ENCODE data around the gene ALOX15.
"Not testable (repeated sequence)": the region's sequence is repeated elsewhere in the genome, so short reads cannot be mapped to it uniquely, and the experiment has no call there.

Gene ALOX15

GRCh38 chr17:4610162-4610561 lies 31.3 kb downstream of the ALOX15 start:
- no peaks in the 10 kb centered on the region for H3K36me3 ChIP-seq (ENCODE audit: control insufficient read depth in 4 of 4, insufficient read depth in 4 of 4, low read length in 3 of 4)
- H3K27me3 ChIP-seq (replicated peaks in 2 of 5; ENCODE audit: control insufficient read depth in 4 of 5, insufficient read depth in 5 of 5, low read length in 4 of 5): no peaks in the 10 kb centered on the region
- no peak overlapping the region for H3K27ac ChIP-seq (ENCODE audit: insufficient read depth in 1 of 2, low read depth in 1 of 2, low read length in 2 of 2, poor library complexity in 1 of 2, severe bottlenecking in 2 of 2)
- peaks cover 0 to 17% (median 15%) of the 10 kb centered on the region in 4 experiments for H3K4me1 ChIP-seq (ENCODE audit: control extremely low read depth in 1 of 4, control insufficient read depth in 4 of 4, insufficient read depth in 4 of 4, low read length in 3 of 4)
- 94% methylated on average over 3 of the region's 5 CpGs for WGBS (ENCODE audit: insufficient coverage)
- ChIA-PET CTCF (interaction anchor here (0.6 to 4.0 kb wide), 5 partner anchors 14 to 180 kb away, joined by 3 to 16 read pairs (median 4); no protein-coding TSS in a partner anchor), POLR2A (no interaction called here)
- H3K9me3 ChIP-seq (ENCODE audit: control extremely low read depth in 1 of 5, control insufficient read depth in 4 of 5, insufficient read depth in 2 of 5, low read depth in 1 of 5, low read length in 4 of 5): no peaks in the 10 kb centered on the region
- H3K4me3 ChIP-seq (ENCODE audit: control insufficient read depth in 1 of 7, extremely low read depth in 1 of 7, insufficient read depth in 4 of 7, low read depth in 2 of 7, low read length in 6 of 7): no peak overlapping the region
- DNase-seq: no peak

DNA sequence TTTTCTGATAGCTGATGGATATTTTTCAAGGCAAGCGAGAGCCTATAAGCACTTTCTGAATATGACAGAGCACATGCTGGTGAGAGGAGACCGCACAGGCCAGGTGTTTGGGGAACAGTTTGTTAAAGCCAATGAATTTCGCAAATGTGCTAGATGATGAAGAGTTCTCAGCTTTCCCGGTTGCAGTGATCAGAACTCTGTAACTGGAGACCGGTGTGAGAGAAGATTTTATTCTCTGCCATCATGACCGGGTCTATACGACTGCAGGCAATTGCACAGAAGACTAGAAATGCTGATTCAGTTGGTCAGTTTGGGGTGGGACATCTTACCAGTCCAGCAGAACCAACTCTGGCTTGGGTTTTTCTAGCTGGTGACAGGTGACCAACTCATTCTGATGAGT lies 31.7 kb downstream of the ALOX15 start:
- ChIA-PET CTCF (interaction anchor here (1.1 to 4.0 kb wide), 4 partner anchors 15 to 42 kb away, joined by 3 to 16 read pairs (median 4); no protein-coding TSS in a partner anchor), POLR2A (no interaction called here)
- DNase-seq: no peak
- no peak overlapping the region for H3K4me3 ChIP-seq (ENCODE audit: control insufficient read depth in 1 of 7, extremely low read depth in 1 of 7, insufficient read depth in 4 of 7, low read depth in 2 of 7, low read length in 6 of 7)
- H3K27me3 ChIP-seq (replicated peaks in 2 of 5; ENCODE audit: control insufficient read depth in 4 of 5, insufficient read depth in 5 of 5, low read length in 4 of 5): no peaks in the 10 kb centered on the region
- no peak overlapping the region for H3K27ac ChIP-seq (ENCODE audit: insufficient read depth in 1 of 2, low read depth in 1 of 2, low read length in 2 of 2, poor library complexity in 1 of 2, severe bottlenecking in 2 of 2)
- no peaks in the 10 kb centered on the region for H3K9me3 ChIP-seq (ENCODE audit: control extremely low read depth in 1 of 5, control insufficient read depth in 4 of 5, insufficient read depth in 2 of 5, low read depth in 1 of 5, low read length in 4 of 5)
- WGBS (ENCODE audit: insufficient coverage): 98% methylated on average over 7 of the region's 7 CpGs
- no peaks in the 10 kb centered on the region for H3K36me3 ChIP-seq (ENCODE audit: control insufficient read depth in 4 of 4, insufficient read depth in 4 of 4, low read length in 3 of 4)
- peaks cover 0 to 17% (median 15%) of the 10 kb centered on the region in 4 experiments for H3K4me1 ChIP-seq (ENCODE audit: control extremely low read depth in 1 of 4, control insufficient read depth in 4 of 4, insufficient read depth in 4 of 4, low read length in 3 of 4)

DNA sequence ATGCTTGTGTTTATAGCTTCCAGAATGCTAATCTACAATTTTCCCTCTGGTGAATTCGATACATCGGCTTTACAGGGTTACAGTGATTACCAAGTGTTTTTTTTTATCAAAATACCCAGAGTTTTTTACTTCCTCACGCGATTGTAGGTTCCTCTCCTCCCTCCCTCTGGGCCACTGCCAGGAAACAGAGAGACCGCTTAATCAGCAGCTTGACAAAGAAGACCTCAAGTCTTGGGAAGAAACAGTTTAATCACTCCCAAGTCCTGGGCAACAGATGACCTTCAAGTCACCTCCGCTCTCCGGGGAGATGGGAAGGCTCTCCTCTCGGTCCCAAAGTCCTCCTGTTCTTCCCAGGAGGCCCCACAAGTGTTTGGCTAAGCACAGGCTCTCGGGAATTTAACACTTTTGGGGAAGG lies 33.7 kb downstream of the ALOX15 start:
- H3K4me3 ChIP-seq (ENCODE audit: control insufficient read depth in 1 of 7, extremely low read depth in 1 of 7, insufficient read depth in 4 of 7, low read depth in 2 of 7, low read length in 6 of 7): peak overlapping the region in 2 of 7 experiments; percentile 8 to 13
- H3K9me3 ChIP-seq (ENCODE audit: control extremely low read depth in 1 of 5, control insufficient read depth in 4 of 5, insufficient read depth in 2 of 5, low read depth in 1 of 5, low read length in 4 of 5): no peaks in the 10 kb centered on the region
- ChIA-PET POLR2A (interaction anchor here (0.8 kb wide), 1 partner anchor 21 kb away, joined by 4 read pairs; no protein-coding TSS in a partner anchor), CTCF (interaction anchor here (0.6 to 4.0 kb wide), 9 partner anchors 9 to 41 kb away, joined by 3 to 16 read pairs (median 3); no protein-coding TSS in a partner anchor)
- peak; percentile 90 to 93 (median 92) for DNase-seq
- WGBS (ENCODE audit: insufficient coverage): 0% methylated on average over 4 of the region's 9 CpGs
- H3K27me3 ChIP-seq (replicated peaks in 2 of 5; ENCODE audit: control insufficient read depth in 4 of 5, insufficient read depth in 5 of 5, low read length in 4 of 5): no peaks in the 10 kb centered on the region
- H3K27ac ChIP-seq (ENCODE audit: insufficient read depth in 1 of 2, low read depth in 1 of 2, low read length in 2 of 2, poor library complexity in 1 of 2, severe bottlenecking in 2 of 2): no peak overlapping the region
- peaks cover 0 to 17% (median 15%) of the 10 kb centered on the region in 4 experiments for H3K4me1 ChIP-seq (ENCODE audit: control extremely low read depth in 1 of 4, control insufficient read depth in 4 of 4, insufficient read depth in 4 of 4, low read length in 3 of 4)
- no peaks in the 10 kb centered on the region for H3K36me3 ChIP-seq (ENCODE audit: control insufficient read depth in 4 of 4, insufficient read depth in 4 of 4, low read length in 3 of 4)

DNA sequence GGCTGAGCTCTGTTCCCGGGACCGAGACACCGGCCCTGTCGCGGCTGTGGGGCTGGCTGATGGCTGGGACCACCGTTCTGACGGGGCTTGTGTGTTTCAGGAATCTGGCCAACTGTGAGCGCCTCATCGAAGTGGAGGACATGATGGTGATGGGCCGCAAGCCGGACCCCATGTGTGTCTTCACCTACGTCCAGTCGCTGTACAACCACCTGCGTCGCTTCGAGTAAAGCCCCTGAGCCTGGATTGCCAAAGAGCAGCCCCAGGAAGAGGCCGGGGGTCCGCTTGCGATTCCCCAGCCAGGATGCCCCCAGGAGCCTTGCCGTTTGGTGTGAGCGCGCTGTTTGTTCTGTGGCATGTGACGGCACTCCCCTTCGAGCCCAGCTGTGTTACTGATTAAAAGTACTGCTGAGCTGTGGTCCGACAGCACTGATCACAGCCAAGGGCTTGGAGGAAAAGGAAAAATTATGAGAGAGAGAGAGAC lies 34.2 kb downstream of the ALOX15 start:
- no peaks in the 10 kb centered on the region for H3K9me3 ChIP-seq (ENCODE audit: control extremely low read depth in 1 of 5, control insufficient read depth in 4 of 5, insufficient read depth in 2 of 5, low read depth in 1 of 5, low read length in 4 of 5)
- CTCF ChIA-PET: interaction anchor here (0.6 to 4.0 kb wide), 9 partner anchors 8 to 41 kb away, joined by 3 to 16 read pairs (median 3); no protein-coding TSS in a partner anchor
- no peaks in the 10 kb centered on the region for H3K27me3 ChIP-seq (replicated peaks in 2 of 5; ENCODE audit: control insufficient read depth in 4 of 5, insufficient read depth in 5 of 5, low read length in 4 of 5)
- WGBS (ENCODE audit: insufficient coverage): 73% methylated on average over 25 of the region's 25 CpGs
- DNase-seq: peak in 2 of 3 donors; percentile 62 to 74
- POLR2A ChIA-PET: interaction anchor here (0.8 kb wide), 1 partner anchor 20 kb away, joined by 4 read pairs; no protein-coding TSS in a partner anchor
- peak overlapping the region in 2 of 7 experiments; percentile 8 to 13 for H3K4me3 ChIP-seq (ENCODE audit: control insufficient read depth in 1 of 7, extremely low read depth in 1 of 7, insufficient read depth in 4 of 7, low read depth in 2 of 7, low read length in 6 of 7)
- H3K27ac ChIP-seq (ENCODE audit: insufficient read depth in 1 of 2, low read depth in 1 of 2, low read length in 2 of 2, poor library complexity in 1 of 2, severe bottlenecking in 2 of 2): no peak overlapping the region
- H3K4me1 ChIP-seq (ENCODE audit: control extremely low read depth in 1 of 4, control insufficient read depth in 4 of 4, insufficient read depth in 4 of 4, low read length in 3 of 4): peaks cover 0 to 17% (median 15%) of the 10 kb centered on the region in 4 experiments
- no peaks in the 10 kb centered on the region for H3K36me3 ChIP-seq (ENCODE audit: control insufficient read depth in 4 of 4, insufficient read depth in 4 of 4, low read length in 3 of 4)

DNA sequence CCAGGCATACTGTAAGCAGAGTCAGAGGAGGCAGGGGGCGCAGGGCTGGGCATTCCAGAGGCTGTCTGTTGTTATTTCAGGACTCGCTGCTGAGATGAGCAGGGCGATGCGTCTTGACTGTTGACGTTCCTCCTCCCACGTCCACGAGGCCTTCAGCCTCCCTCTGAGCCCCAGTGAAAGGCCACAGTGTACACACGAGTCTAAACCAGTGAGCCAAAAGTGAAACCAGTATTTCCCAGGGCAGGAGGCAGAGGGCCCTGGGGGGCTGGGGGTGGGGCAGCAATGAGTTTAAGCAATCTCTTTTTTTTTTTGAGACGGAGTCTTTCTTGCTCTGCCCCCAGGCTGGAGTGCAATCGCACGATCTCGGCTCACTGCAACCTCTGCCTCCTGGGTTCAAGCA lies 35.7 kb downstream of the ALOX15 start:
- ChIA-PET CTCF (interaction anchor here (0.7 to 1.7 kb wide), 2 partner anchors 10 to 39 kb away, joined by 3 to 6 read pairs; no protein-coding TSS in a partner anchor), POLR2A (no interaction called here)
- no peak overlapping the region for H3K27ac ChIP-seq (ENCODE audit: insufficient read depth in 1 of 2, low read depth in 1 of 2, low read length in 2 of 2, poor library complexity in 1 of 2, severe bottlenecking in 2 of 2)
- WGBS (ENCODE audit: insufficient coverage): 77% methylated on average over 8 of the region's 12 CpGs
- no peaks in the 10 kb centered on the region for H3K27me3 ChIP-seq (replicated peaks in 2 of 5; ENCODE audit: control insufficient read depth in 4 of 5, insufficient read depth in 5 of 5, low read length in 4 of 5)
- no peaks in the 10 kb centered on the region for H3K36me3 ChIP-seq (ENCODE audit: control insufficient read depth in 4 of 4, insufficient read depth in 4 of 4, low read length in 3 of 4)
- H3K4me3 ChIP-seq (ENCODE audit: control insufficient read depth in 1 of 7, extremely low read depth in 1 of 7, insufficient read depth in 4 of 7, low read depth in 2 of 7, low read length in 6 of 7): no peak overlapping the region
- DNase-seq: peak in 2 of 3 donors; percentile 21 to 36
- no peaks in the 10 kb centered on the region for H3K9me3 ChIP-seq (ENCODE audit: control extremely low read depth in 1 of 5, control insufficient read depth in 4 of 5, insufficient read depth in 2 of 5, low read depth in 1 of 5, low read length in 4 of 5)
- H3K4me1 ChIP-seq (ENCODE audit: control extremely low read depth in 1 of 4, control insufficient read depth in 4 of 4, insufficient read depth in 4 of 4, low read length in 3 of 4): peaks cover 0 to 17% (median 15%) of the 10 kb centered on the region in 4 experiments

DNA sequence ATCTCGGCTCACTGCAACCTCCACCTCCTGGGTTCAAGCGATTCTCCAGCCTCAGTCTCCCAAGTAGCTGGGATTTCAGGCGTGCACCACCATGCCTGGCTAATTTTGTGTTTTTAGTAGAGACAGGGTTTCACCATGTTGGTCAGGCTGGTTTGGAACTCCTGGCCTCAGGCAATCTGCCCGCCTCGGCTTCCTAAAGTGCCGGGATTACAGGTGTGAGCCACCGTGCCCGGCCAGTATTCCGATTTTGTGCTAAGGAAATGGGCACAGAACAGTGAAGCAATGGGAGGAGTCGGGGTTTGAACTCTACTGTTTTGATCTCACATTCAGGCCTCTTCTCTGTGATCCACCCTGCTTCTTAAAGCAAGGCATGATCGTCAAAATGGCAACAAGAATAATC lies 36.7 kb downstream of the ALOX15 start:
- 94% methylated on average over 10 of the region's 11 CpGs for whole genome bisulfite sequencing (ENCODE audit: insufficient coverage)
- POLR2A ChIA-PET; H3K27me3 ChIP-seq (replicated peaks in 2 of 5; ENCODE audit: control insufficient read depth in 4 of 5, insufficient read depth in 5 of 5, low read length in 4 of 5); DNase-seq; H3K9me3 ChIP-seq (ENCODE audit: control extremely low read depth in 1 of 5, control insufficient read depth in 4 of 5, insufficient read depth in 2 of 5, low read depth in 1 of 5, low read length in 4 of 5); H3K27ac ChIP-seq (ENCODE audit: insufficient read depth in 1 of 2, low read depth in 1 of 2, low read length in 2 of 2, poor library complexity in 1 of 2, severe bottlenecking in 2 of 2); H3K36me3 ChIP-seq (ENCODE audit: control insufficient read depth in 4 of 4, insufficient read depth in 4 of 4, low read length in 3 of 4); H3K4me3 ChIP-seq (ENCODE audit: control insufficient read depth in 1 of 7, extremely low read depth in 1 of 7, insufficient read depth in 4 of 7, low read depth in 2 of 7, low read length in 6 of 7): not testable (repeated sequence)
- peaks cover 0 to 17% (median 15%) of the 10 kb centered on the region in 4 experiments for H3K4me1 ChIP-seq (ENCODE audit: control extremely low read depth in 1 of 4, control insufficient read depth in 4 of 4, insufficient read depth in 4 of 4, low read length in 3 of 4)
- CTCF ChIA-PET: interaction anchor here (1.4 to 1.7 kb wide), 2 partner anchors 9 to 11 kb away, joined by 3 to 6 read pairs; no protein-coding TSS in a partner anchor

DNA sequence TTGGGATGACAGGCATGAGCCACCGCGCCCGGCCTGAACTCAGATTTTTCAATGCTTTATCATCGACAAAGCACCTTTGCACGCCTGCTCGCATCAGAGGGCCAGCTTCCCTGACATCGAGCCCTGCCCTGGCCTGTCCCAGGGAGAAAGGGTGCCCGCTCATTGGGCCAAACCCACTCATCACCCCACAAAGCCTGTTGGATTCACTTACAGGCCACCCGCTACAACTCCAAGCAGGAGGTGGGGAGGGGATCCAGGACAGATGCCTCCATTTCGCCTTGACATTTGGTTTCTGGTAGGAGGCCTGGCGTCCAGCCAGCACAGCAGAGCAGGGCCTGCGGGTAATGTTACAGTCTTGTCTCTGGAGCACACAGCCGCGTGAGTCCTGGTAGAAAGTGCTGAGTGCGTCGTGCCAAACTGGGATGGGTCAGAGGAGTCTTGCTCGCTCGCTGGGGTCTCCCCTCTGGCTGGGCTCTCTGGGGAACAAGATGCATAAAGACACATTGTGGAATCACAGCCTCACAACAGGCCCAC lies 37.3 kb downstream of the ALOX15 start:
- ChIA-PET POLR2A (interaction anchor here (0.7 kb wide), 1 partner anchor 272 kb away, joined by 5 read pairs; no protein-coding TSS in a partner anchor), CTCF (interaction anchor here (1.0 to 1.4 kb wide), 2 partner anchors 9 to 37 kb away, joined by 3 read pairs; no protein-coding TSS in a partner anchor)
- 98% methylated on average over 12 of the region's 18 CpGs for whole genome bisulfite sequencing (ENCODE audit: insufficient coverage)
- Histone ChIP-seq H3K27me3 (replicated peaks in 2 of 5; ENCODE audit: control insufficient read depth in 4 of 5, insufficient read depth in 5 of 5, low read length in 4 of 5) (no peaks in the 10 kb centered on the region), H3K27ac (ENCODE audit: insufficient read depth in 1 of 2, low read depth in 1 of 2, low read length in 2 of 2, poor library complexity in 1 of 2, severe bottlenecking in 2 of 2) (no peak overlapping the region), H3K9me3 (ENCODE audit: control extremely low read depth in 1 of 5, control insufficient read depth in 4 of 5, insufficient read depth in 2 of 5, low read depth in 1 of 5, low read length in 4 of 5) (no peaks in the 10 kb centered on the region), H3K4me3 (ENCODE audit: control insufficient read depth in 1 of 7, extremely low read depth in 1 of 7, insufficient read depth in 4 of 7, low read depth in 2 of 7, low read length in 6 of 7) (no peak overlapping the region), H3K36me3 (ENCODE audit: control insufficient read depth in 4 of 4, insufficient read depth in 4 of 4, low read length in 3 of 4) (no peaks in the 10 kb centered on the region), H3K4me1 (ENCODE audit: control extremely low read depth in 1 of 4, control insufficient read depth in 4 of 4, insufficient read depth in 4 of 4, low read length in 3 of 4) (peaks cover 0 to 17% (median 15%) of the 10 kb centered on the region in 4 experiments)
- no peak for DNase-seq
